HG02763 (cell line): Measurements from ENCODE around the gene ST3GAL5.

Experiments
- ATAC-seq: cut with Tn5 transposase; IDR thresholded peaks from one replicate; pipeline ENCODE4 v1.9.1; 2021; ENCODE audit warnings: mild to moderate bottlenecking, moderate library complexity; ENCODE audit not compliant: unreplicated experiment

The ST3GAL5 gene

DNA sequence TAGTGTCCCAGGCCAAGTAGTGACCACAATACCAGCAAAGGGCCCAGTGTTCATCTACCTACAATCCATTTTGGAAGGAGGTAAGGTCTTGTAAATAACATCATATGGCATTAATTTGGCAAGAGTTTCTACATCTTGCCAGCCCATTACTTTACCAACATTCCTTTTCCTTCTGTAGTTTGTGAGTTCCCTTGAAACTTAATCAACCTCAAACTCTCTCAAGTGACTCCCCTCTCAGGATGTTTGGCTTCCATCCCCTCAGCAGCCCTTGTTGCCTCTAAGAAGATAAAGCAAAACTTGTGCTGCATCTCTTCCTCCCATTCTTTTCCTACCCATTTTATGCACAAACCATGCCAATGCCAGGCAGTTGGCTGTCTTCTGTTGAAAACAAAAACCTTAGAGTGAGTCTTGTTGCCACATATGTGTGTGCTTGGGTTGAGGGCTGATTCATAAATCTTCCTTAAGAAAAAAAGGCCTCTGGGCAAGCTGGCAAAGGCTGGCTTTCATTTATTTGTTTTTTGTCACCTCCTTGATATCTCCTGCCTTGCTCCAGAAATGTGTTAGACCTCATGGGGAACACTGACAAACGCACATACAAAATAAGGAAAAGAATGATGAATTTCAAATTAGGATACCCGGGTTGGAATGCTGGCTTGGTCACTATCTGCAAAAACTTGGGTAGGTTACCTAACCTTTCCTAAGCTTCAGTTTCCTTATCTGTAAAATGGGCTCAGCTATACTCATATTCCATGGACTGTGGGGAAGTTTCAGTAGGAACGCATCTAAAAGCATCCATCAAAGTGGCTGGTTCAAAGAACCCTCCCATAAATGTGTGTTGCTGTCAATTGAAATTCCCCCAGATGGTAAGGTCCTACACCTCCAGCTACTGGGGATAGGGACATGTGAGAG lies 29.4 kb upstream of the ST3GAL5 start:
- no peak for ATAC-seq

DNA sequence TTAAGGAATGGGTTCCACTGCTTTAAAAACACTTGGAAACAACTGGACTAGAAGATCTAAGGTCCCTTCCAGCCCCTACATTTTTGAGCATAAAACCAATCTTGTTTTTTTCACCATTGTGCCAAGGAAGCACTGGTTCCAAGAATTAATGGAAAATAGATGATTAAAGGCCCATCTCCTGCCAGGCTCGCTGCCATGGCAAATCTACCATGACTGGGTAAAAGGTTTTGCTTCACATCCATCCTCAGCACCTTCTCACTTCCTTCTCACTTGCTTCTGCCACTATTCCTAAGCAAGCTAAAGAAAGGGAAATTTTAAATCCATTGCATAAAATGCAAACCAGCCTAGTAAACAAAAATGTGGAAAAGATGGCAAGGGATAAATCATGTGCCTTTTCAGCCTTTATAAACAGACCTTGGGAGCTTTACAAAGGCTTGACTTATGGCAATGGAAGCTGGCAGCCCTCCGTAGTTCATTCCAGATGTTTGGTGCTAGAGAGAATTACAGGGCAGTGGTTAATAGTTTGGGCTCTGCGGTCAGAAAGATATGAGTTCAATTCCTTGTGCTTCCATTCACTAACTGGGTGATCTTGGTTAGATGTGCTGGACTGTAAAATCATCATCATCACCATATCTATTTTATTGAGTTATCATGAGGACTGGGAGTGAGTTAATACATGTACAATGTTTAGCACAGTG lies 27.0 kb upstream of the ST3GAL5 start:
- ATAC-seq, result no peak

DNA sequence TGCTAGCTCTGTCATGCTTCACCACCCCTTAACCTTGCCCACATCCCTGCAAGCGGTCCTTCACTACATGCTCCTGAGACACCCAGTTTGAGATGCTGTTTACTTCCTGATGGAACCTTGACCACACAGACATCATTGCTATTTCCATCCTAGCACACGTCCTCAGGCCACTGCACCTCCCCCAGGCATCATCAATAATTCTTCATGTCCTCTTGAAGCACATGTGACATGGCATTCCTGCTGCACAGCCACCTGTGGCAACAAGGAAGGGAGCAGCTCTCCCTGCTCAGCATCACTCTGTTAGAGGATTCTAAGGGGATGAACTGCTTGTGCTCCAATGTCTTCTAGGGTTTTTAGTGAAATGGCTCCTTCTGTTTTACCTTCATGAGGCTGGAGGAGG lies 26.1 kb upstream of the ST3GAL5 start:
- no peak for ATAC-seq

DNA sequence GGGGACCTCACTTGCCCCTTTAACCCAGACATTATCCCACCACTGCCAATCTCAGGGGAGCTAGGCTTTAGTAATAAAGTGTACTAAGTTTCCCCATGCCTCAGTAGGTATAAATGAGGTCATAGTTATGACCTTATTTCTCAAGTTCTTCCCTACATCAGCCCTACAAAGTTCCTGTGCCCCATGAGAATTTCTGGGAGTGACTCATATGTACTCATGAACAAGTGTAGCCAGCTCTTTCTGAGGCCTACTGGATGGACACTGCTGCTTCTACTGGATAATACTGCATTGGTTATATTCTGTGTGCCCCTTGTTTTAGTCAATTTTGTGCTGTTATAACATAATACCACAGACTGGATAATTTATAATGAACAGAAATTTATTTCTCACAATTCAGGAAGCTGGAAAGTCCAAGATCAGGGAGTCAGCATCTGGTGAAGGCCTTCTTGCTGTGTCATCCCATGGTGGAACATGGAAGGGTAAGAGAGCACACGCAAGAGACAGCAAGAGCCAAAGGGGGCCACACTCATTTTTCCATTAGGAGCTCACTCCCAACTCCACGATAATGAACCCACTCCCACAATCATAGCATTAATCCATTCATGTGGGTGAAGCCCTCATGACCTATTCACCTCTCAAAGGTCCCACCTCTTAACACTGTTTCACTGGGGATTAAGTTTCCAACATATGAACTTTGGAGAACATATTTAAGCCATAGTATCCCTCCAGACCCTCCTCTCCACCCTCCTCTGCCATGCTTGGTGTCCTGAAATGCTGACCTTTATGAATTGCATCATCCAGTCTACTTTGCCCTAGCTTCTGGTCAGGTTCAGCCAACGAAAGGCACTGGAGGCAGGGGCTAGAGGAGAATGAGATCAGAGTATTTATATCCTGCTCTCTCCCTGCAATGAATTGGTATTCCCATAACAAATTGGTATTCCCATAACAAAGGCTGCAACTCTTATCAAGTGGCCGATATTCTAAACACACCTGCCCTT lies 25.4 kb upstream of the ST3GAL5 start:
- ATAC-seq, result no peak

DNA sequence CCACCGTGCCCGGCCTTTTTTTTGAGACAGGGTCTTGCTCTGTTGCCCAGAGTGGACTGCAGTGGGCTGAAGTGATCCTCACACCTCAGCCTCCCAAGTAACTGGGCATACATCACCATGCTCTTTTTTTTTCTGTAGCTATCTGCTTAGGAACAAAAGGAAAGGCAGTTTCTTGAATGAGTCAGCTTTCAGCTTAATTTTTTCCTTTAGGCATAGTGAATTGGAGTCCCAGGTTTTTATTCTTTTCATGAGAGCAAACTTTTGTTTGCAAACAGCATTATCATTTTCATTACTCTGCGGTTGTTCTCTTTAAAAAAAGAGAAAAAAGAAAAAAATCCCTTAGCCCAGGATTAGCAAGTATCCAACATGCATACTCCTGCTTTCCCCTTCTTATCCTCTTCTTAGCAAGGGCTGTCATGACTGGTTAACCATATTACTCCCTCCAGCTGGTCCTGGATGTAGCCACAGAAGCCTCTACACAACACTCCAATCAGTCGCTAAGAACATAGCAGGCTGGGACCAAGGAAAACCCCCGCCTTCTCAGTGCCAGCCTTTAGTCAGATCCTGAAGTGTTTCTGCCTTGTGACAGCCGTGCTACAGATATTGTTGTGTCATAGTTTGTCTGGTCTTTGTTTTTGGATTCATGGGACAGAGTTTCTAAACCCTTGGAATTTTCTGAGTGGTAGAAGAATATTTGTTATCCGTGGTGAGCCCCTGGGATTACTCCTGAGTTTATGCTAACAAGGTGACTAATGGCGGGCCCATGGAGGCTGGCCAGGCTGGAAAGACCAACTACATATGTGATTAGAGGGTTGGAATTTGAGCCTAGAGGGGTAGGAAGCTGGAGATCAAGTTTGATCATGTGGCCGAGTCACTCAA lies 23.3 kb upstream of the ST3GAL5 start:
- ATAC-seq, result no peak

DNA sequence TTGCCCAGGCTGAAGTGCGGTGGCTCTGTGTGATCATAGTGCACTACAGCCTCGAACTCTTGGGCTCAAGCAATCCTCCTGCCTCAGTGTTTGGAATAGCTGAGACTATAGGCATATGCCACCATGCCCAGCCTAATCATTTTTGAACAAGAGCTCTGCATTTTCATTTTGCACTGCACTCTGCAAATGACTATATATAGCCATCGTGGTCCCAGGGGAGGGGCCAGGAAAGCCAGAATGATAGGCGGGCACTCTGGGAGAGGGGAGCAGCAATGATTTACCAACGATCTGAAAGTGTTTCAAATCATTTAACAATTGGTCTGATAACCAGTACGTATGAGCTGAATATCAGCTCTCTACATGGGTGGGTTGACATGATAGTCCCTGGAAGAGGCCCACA lies 22.3 kb upstream of the ST3GAL5 start:
- no peak for ATAC-seq

DNA sequence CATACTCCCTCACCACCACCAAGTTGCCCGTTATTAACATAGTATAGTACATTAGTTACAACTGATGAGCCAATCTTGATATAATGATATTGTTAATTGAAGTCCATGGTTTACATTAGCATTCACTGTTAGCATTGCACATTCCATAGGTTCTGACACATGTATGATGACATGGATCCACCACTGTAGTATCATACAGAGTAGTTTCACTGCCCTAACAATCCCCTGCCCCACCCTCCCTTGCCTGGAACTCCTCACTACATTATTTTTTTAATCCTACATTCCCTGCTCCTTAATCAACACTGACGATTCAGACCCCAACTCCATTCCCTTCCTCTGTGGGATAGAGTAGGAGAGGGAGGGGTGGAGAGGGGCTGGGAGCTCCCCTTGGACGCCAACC lies 20.2 kb upstream of the ST3GAL5 start:
- no peak for ATAC-seq

DNA sequence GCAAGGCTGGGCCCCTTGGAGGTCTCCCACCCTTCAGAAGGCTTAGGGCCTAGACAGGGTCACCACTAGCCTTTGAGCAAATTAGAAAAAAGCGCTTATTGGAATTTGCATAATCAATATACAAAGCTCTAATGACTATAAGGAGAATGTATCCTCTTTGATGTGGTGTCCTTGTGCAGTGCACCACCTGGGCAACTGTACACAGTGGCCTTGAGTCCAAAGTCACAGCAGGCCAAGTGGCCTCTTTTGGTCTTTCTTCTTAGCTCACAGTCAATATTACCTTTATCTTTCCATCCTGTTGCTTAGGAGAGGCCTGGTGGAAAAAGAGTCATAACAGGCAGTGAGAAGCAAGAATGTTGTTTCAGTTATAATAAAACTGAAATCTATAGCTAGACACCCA lies 19.7 kb upstream of the ST3GAL5 start:
- no peak for ATAC-seq

DNA sequence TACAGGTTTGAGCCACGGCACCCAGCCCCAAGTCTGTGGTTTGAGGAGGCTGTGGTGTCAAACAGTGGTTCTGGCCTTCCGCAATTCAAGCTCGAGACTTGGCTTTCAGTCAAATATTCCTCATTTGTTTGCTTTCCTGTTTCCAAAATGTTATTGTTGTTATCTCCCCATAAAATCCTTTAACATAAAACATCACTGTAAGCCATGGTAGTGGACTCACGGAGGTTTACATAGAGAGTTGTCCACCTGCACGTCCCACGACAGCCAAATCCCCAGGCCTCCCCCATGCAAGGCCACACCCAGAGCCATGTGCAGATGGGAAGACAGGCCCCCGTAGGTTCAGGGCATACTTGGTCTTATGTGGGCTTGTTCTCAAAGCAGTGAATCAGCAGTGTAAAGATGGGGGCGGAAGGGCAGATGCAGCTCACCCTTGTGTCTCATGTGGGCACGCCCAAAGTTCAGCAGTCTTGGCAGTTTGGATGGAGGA lies 18.9 kb upstream of the ST3GAL5 start:
- ATAC-seq, result no peak

DNA sequence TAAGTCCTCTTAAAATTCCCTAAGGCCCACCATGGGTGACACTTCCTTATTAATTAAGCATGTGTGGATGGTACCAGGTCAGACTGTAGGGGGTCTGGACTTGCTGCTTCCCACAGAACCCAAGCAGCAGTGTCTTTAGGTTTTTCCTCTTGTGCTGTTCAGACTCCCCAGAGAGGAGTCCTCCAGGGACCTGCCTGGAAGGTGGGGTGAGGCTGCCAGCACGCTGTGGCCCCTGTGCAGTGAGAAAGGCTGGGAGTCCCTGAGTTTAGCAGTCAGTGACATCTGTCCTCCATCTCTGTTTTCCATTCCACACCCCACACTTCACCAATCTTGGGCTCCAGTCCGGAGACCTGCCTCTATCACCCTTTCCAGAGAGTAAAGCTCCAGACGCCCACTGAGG lies 18.0 kb upstream of the ST3GAL5 start:
- no peak for ATAC-seq

DNA sequence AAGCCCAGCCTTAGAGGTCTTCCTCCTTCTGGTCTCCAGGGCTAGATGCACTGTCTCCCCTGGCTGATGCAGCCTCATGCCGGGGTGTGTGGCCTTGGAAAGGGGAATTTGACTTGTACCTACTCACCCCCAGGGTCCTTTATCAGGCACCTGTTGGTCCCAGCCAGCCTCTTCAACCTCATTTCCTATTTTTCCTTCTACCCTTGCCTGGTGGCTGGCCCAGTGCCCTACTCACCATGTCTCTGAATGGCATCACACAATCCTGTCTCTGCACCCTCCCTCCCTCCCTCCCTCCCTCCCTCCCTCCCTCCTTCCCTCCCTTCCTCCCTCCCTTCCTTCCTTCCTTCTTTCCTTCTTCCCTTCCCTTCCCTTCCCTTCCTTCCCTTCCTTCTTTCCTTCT lies 17.1 kb upstream of the ST3GAL5 start:
- no peak for ATAC-seq

DNA sequence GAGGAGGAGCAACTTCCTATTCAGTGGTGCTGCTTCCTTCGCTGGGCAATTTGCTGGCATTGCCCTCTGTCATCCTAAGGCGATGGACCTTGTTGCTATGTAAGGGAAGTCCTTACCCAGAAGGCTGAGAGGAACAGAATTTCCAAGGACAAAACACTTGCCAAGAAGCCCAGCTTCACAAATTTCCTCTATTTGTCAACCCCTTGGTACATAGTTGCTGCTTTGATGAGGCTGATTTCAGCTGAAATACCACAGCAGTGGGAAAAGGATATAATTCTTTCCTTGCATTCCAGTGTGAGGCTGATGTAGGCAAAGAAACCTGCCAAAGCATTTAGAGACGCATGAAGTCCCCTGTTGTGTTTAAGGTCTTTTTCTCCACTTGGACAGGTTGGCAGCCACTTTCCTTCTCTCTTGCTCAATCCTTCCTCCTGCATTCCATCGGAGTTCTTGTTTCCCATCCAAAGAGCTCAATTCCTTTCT lies 16.4 kb upstream of the ST3GAL5 start:
- no peak for ATAC-seq

DNA sequence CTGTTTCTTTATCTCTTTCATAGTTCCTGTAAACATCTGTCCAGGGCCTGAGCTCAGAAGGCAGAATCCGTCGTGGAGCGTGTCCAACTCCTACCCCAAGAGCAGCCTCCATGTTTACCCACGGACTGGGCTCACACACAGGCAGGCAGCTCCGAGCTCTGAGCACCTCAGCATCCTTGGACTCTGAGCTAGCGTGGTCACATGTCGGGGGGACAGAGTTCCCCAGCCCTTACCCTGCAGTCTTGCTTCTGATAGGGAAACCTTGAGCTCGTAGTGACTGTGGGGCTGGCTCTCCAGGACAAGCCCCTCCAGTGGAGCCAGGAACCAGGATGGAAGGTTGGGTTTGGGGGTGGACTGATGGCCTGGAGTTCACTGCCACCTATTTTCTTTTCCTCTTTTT lies 15.1 kb upstream of the ST3GAL5 start:
- ATAC-seq, result no peak

DNA sequence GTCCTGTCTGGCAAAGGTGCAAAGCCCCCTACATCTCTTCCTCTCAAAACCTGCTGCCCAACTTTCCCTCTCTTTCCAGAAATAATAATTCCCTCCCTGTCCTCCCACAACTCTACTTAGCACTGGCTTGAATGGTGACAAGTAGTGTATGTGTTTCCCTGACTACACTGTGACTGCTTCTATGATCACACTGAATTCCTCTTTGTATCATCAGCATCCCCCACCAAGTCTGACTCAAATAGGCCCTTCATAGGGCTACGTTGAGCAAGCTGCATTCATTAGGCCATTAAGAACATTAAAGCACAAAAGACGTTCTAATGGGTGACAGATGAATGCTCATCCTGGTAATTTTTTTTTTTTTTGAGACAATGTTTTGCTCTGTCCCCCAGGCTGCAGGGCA lies 13.7 kb upstream of the ST3GAL5 start:
- no peak for ATAC-seq

DNA sequence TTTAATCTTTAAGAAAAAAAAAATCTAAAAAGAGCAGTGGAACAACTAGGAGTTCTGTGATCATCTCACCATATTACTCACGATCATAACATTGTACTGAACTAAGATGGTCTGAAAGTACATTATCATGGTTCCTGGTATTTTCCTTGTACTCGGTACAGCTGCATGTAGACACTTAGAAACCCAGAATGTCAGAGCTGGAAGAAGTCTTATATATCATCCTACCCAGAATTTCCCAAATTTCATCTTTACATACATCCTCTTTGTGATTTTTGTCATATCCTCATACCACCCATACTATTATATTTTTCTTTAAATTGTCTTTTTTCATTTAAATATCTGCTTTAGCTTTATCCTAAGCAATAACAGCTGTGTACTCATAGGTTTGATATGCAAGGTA lies 12.4 kb upstream of the ST3GAL5 start:
- no peak for ATAC-seq

DNA sequence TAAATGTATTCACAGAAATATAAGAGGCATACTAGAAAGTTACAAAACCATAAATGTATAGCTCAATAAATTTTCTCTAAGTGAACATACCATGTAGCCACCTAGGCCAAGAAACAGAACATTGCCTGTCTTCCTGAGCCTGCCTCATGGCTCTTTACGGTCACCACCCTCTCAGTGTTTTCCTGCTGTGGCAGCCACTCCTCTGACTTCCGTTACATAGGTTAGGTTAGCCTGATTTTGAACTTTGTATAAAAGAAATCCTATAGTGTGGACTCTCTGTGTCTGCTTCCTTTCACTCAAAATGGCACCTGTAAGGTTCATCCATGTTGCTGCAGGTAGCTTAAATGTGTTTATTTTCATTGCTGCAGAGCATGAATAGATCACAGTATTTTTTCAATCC lies 11.6 kb upstream of the ST3GAL5 start:
- ATAC-seq, result no peak

DNA sequence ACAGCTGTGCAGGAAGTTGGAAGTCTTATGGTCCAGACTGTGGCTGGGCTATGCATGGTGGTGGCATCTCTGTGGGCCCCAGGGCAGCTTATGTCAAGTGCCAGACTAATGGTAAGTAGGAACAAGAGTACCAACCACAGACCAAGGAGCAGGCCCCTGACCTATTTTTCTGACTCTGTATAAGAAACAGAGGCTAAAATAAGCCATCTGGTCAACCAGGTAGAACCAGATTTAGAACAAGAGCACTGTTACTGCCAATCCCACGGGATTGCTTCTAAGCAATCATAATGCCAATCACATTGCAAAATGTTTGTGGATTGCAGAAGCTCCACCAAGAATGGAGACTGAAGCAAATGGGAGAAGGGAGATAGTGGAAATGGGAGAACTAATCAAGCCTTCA lies 11.1 kb upstream of the ST3GAL5 start:
- ATAC-seq, result no peak

DNA sequence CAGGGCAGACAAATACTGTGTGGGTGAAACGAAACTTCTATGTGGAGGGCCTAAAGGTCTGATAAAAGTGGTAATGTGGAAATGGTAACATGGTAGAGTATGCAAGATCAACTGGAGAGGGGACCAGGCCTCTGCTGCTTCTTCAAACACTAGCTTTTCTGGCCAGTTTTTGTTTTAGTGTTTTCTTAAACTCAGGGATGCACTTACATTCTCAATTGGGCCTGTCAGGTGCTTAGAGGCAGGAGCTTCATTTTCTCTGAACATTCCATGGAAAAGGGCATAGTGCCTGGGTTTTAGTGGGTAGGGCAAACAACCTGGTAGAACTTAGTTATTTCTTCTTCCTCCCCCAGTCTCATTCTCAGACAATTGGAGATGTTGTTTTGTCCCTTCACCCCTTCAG lies 10.5 kb upstream of the ST3GAL5 start:
- no peak for ATAC-seq

DNA sequence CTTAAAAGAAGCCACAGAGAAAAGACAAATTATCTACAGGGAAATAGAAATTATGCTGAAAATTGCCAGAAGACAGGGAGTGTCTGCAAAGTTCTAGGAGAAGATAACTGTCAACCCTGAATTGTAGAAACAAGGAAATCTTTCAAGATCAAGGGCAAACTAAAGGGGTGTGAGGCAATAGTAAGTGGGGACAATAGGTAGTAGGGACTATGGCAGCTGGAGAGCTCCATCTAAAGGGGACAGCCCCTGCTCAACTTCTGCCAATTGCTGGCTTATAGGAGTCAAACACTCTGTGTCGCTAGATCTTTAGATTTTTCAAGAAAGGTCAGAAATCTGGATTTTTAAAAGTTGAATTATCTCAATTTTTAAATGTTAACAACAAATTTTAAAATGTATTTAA lies 10.1 kb upstream of the ST3GAL5 start:
- no peak for ATAC-seq
